ENCODE measurements around the gene L3HYPDH.

DNA sequence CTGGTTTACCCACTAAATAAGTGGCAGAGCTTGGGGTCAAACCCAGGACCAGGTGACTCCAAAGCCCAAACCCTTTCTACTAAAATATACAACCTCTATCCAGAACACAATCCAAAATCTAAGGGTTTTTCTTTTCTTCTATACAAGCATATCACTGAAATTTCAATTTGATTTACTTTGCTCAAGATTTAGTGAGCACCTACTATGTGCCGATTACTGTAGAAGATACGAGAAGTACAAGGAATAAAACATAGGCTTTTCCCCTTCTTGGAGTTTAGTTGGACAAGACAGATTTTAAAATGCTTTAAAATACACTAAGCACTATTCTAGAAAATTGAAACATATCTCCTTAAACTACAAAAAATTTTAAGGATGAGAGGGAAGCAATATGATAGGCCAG is 2.8 kb downstream of the L3HYPDH start:
- TF ChIP-seq, protein P1, sequence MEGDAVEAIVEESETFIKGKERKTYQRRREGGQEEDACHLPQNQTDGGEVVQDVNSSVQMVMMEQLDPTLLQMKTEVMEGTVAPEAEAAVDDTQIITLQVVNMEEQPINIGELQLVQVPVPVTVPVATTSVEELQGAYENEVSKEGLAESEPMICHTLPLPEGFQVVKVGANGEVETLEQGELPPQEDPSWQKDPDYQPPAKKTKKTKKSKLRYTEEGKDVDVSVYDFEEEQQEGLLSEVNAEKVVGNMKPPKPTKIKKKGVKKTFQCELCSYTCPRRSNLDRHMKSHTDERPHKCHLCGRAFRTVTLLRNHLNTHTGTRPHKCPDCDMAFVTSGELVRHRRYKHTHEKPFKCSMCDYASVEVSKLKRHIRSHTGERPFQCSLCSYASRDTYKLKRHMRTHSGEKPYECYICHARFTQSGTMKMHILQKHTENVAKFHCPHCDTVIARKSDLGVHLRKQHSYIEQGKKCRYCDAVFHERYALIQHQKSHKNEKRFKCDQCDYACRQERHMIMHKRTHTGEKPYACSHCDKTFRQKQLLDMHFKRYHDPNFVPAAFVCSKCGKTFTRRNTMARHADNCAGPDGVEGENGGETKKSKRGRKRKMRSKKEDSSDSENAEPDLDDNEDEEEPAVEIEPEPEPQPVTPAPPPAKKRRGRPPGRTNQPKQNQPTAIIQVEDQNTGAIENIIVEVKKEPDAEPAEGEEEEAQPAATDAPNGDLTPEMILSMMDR (IDR thresholded peaks at IDR 0.05) = no peak
- TF ChIP-seq POLR2A (IDR thresholded peaks at IDR 0.05) = no peak
